Panc1 (cell line): ENCODE measurements around the gene PLD1. TPM values are rescaled to one million over a fixed set of nuclear protein-coding genes. Genes with fewer than 3 reads are reported as not detected.

Experiments
- ATAC-seq: fragments of 200-7000 bp; cut with Tn5 transposase; 2 replicates; pipeline ENCODE4 v1.9.1; 2020; ENCODE audit warnings: mild to moderate bottlenecking, moderate library complexity
- BruUV-seq: library from RNA; stranded (reverse); fragments of 400-500 nt; replicated peaks from 2 replicates; lab custom pipeline; 2021; lab: Mats Ljungman, UMichigan
- CTCF ChIA-PET: fragments of 300-600 bp; sonication (Branson Sonifier 250); formaldehyde crosslinking; loops from one replicate; lab custom pipeline; 2022; ENCODE audit warnings: antibody characterized with exemption; lab: Charles Lee
- POLR2A ChIA-PET: fragments of 300-600 bp; sonication (Branson Sonifier 250); formaldehyde crosslinking; loops from one replicate; lab custom pipeline; 2022; ENCODE audit warnings: antibody characterized with exemption; lab: Charles Lee
- DNase-seq: peaks from one replicate; pipeline ENCODE4 v3.0.0-alpha.2; 2010; ENCODE audit warnings: low read depth, low spot score
- H3K27ac ChIP-seq: 2 replicates; pipeline ENCODE4 v1.5.1; 2011; ENCODE audit warnings: mild to moderate bottlenecking, low read length, inconsistent platforms
- H3K27me3 ChIP-seq: fragments of 200-500 bp; sonication (Bioruptor generic); 2 replicates; pipeline ENCODE4 v1.6.0; 2014; ENCODE audit warnings: low read length, inconsistent platforms; ENCODE audit not compliant: control insufficient read depth, insufficient read depth
- H3K36me3 ChIP-seq: fragments of 200-500 bp; sonication (Bioruptor generic); 2 replicates; pipeline ENCODE4 v1.5.1; 2014; ENCODE audit warnings: inconsistent platforms, mild to moderate bottlenecking, low read length, moderate library complexity; ENCODE audit not compliant: control insufficient read depth, insufficient read depth
- H3K4me1 ChIP-seq: 2 replicates; pipeline ENCODE4 v1.5.1; 2011; ENCODE audit warnings: inconsistent platforms, mild to moderate bottlenecking, low read length, moderate library complexity; ENCODE audit not compliant: control insufficient read depth, insufficient read depth
- H3K4me3 ChIP-seq, 2 experiments: 2 replicates each; pipeline ENCODE4 v1.5.1; 2011 to 2012; ENCODE audit warnings: low read depth in 2 of 2, low read length in 2 of 2, mild to moderate bottlenecking in 2 of 2, inconsistent platforms in 1 of 2, moderate library complexity in 1 of 2
- H3K9me3 ChIP-seq: fragments of 200-500 bp; sonication (Bioruptor generic); 2 replicates; pipeline ENCODE4 v1.5.1; 2014; ENCODE audit warnings: low read depth, mild to moderate bottlenecking, inconsistent platforms, low read length, moderate library complexity; ENCODE audit not compliant: control insufficient read depth, insufficient read depth
- POLR2AphosphoS5 ChIP-seq: IDR thresholded peaks from 2 replicates; pipeline ENCODE4 v1.6.1; 2012; ENCODE audit warnings: mild to moderate bottlenecking, low read depth, low read length, moderate library complexity
- SIN3A ChIP-seq: IDR thresholded peaks from 2 replicates; pipeline ENCODE4 v1.6.1; 2012; ENCODE audit warnings: low read depth, mild to moderate bottlenecking, low read length, moderate library complexity, borderline replicate concordance; ENCODE audit not compliant: insufficient read depth
- TCF7L2 ChIP-seq: IDR thresholded peaks from 2 replicates; pipeline ENCODE4 v1.6.1; 2011; ENCODE audit warnings: mild to moderate bottlenecking, low read depth, low read length, inconsistent platforms
- in situ Hi-C: cut with HindIII; loops from 2 replicates; pipeline ENCODE4 v1.10.0; 2016; ENCODE audit warnings: low sequenced_read_pairs, low pct_unique_long_range_greater_than_20kb
- intact Hi-C: fragments of 100-400 bp; cut with micrococcal nuclease; formaldehyde crosslinking; loops from one replicate; pipeline ENCODE4 v1.10.0; 2022; ENCODE audit not compliant: unreplicated experiment
- total RNA-seq: library from RNA; stranded (reverse); gene quantifications from one replicate; pipeline ENCODE4 v1.2.1, GENCODE V29; 2021; ENCODE audit not compliant: unreplicated experiment
- TF ChIP-seq, protein P1 (sequence below): fragments of 450-650 bp; IDR thresholded peaks from 2 replicates; pipeline ENCODE4 v1.5.1; 2017; ENCODE audit warnings: mild to moderate bottlenecking
- TF ChIP-seq, protein P2 (sequence below), 2 experiments: IDR thresholded peaks; 2 replicates each; pipeline ENCODE4 v1.6.1; 2011 to 2012; ENCODE audit warnings: low read depth in 2 of 2, control low read depth in 1 of 2, low read length in 1 of 2, mild to moderate bottlenecking in 1 of 2, moderate library complexity in 1 of 2; ENCODE audit not compliant: insufficient read depth in 1 of 2

The PLD1 gene
- total RNA-seq, 1 experiment from 2014 or later: 20.6 TPM

DNA sequence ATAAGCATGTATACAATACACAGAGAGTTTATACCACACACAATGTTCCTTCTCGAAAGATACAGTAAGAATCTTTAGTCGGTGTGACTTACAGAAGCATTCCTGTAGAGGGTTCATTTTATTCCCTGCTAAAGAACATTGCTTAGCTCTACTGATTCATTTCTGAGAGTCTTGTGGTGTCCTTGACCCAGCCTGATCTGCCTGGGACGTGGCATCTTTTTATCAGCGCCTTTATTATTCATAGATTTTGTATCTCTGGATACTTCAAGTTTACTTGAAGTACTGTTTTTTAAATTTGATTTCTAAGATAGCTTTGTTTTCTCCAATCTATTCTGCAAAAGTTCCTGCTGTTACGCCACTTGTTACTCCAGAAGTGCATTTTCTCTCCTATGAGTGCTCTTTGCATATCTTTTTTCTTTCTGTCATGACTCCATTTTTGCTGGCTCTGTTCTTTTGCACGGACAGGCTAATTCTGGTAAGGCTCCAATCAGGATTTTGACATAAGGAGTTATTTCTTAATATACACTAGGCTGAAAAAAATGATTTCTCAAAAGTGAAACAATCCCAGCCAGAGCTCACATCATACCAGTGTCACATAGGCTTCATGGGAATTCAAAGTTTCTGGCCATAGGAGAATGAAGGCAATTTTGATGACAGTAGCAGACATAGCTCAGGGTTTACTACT is 235.6 kb downstream of the PLD1 start:
- Histone ChIP-seq H3K36me3 (no peaks in the 10 kb centered on the region), H3K27me3 (no peaks in the 10 kb centered on the region; the same call in 1 of the 2 replicates), H3K4me1 (no peaks in the 10 kb centered on the region), H3K9me3 (no peaks in the 10 kb centered on the region), H3K27ac (no peak overlapping the region), H3K4me3 (no peak overlapping the region)
- DNase-seq (no peak), ATAC-seq (no peak)
- in situ Hi-C loops (no loop called here), intact Hi-C loops (loop anchor here (5.0 kb wide), 1 partner anchor 258 kb away; no protein-coding TSS in a partner anchor)
- CTCF ChIA-PET: no interaction called here
- no peak for TF ChIP-seq SIN3A
- TF ChIP-seq, protein P1, sequence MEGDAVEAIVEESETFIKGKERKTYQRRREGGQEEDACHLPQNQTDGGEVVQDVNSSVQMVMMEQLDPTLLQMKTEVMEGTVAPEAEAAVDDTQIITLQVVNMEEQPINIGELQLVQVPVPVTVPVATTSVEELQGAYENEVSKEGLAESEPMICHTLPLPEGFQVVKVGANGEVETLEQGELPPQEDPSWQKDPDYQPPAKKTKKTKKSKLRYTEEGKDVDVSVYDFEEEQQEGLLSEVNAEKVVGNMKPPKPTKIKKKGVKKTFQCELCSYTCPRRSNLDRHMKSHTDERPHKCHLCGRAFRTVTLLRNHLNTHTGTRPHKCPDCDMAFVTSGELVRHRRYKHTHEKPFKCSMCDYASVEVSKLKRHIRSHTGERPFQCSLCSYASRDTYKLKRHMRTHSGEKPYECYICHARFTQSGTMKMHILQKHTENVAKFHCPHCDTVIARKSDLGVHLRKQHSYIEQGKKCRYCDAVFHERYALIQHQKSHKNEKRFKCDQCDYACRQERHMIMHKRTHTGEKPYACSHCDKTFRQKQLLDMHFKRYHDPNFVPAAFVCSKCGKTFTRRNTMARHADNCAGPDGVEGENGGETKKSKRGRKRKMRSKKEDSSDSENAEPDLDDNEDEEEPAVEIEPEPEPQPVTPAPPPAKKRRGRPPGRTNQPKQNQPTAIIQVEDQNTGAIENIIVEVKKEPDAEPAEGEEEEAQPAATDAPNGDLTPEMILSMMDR: no peak
- no peak for TF ChIP-seq TCF7L2
- no peak for TF ChIP-seq POLR2AphosphoS5
- TF ChIP-seq, protein P2, sequence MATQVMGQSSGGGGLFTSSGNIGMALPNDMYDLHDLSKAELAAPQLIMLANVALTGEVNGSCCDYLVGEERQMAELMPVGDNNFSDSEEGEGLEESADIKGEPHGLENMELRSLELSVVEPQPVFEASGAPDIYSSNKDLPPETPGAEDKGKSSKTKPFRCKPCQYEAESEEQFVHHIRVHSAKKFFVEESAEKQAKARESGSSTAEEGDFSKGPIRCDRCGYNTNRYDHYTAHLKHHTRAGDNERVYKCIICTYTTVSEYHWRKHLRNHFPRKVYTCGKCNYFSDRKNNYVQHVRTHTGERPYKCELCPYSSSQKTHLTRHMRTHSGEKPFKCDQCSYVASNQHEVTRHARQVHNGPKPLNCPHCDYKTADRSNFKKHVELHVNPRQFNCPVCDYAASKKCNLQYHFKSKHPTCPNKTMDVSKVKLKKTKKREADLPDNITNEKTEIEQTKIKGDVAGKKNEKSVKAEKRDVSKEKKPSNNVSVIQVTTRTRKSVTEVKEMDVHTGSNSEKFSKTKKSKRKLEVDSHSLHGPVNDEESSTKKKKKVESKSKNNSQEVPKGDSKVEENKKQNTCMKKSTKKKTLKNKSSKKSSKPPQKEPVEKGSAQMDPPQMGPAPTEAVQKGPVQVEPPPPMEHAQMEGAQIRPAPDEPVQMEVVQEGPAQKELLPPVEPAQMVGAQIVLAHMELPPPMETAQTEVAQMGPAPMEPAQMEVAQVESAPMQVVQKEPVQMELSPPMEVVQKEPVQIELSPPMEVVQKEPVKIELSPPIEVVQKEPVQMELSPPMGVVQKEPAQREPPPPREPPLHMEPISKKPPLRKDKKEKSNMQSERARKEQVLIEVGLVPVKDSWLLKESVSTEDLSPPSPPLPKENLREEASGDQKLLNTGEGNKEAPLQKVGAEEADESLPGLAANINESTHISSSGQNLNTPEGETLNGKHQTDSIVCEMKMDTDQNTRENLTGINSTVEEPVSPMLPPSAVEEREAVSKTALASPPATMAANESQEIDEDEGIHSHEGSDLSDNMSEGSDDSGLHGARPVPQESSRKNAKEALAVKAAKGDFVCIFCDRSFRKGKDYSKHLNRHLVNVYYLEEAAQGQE (IDR thresholded peaks at IDR 0.05; ENCODE audit: insufficient read depth in 1 of 2, low read depth in 2 of 2, low read length in 1 of 2): no peak
- BruUV-seq: no TSS peak
- POLR2A ChIA-PET: no interaction called here

DNA sequence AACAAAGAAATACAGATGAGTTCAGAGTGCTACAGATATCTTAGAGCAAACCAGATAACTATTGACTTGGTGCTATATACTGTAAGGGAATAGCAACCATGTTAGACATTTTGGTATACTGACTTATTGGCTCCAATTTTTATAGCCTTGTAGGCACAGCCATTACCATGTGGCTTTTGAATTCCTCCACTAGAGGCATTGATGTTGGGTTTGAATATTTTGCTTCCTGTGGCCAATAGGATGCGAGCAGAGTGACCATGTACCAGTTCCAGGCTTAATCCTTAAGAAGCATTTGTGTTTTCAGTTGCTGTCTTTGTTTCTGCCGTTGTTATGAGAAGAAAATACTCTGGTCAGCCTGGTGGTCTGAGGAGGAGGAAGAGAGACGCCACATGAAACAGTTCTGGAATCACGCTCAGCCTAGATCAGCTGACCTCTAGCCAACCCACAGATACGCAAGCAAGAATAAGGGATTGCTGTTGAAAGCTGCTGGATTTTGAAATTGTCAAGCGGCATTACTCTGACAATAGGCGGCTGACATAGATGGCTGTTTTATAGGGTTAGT is 240.6 kb downstream of the PLD1 start:
- in situ Hi-C loops: no loop called here
- CTCF ChIA-PET: interaction anchor here (0.6 kb wide), 1 partner anchor 109 kb away, joined by 3 read pairs; the partner anchor contains the start of gene TNIK

More for the DNA sequence above, 240.6 kb downstream of the PLD1 start:
- no peak overlapping the region for H3K4me3 ChIP-seq
- H3K4me1 ChIP-seq: no peaks in the 10 kb centered on the region
- DNase-seq (no peak), ATAC-seq (peak; percentile 28; the same call in 1 of the 2 replicates)
- no peak for TF ChIP-seq POLR2AphosphoS5
- TF ChIP-seq, protein P2 (IDR thresholded peaks at IDR 0.05; ENCODE audit: insufficient read depth in 1 of 2, low read depth in 2 of 2, low read length in 1 of 2): no peak
- TF ChIP-seq, protein P1: no peak; the same call in 1 of the 2 replicates
- no peak for TF ChIP-seq SIN3A
- TF ChIP-seq TCF7L2: no peak
- intact Hi-C loops: loop anchor here (5.0 kb wide), 3 partner anchors 263 to 607 kb away; no protein-coding TSS in a partner anchor
- no TSS peak for BruUV-seq
- no peaks in the 10 kb centered on the region; the same call in 1 of the 2 replicates for H3K27me3 ChIP-seq
- no peaks in the 10 kb centered on the region for H3K36me3 ChIP-seq
- POLR2A ChIA-PET: no interaction called here
- H3K9me3 ChIP-seq: no peaks in the 10 kb centered on the region
- no peak overlapping the region for H3K27ac ChIP-seq
